ENCODE results near the gene PTCHD4.

Gene PTCHD4

DNA sequence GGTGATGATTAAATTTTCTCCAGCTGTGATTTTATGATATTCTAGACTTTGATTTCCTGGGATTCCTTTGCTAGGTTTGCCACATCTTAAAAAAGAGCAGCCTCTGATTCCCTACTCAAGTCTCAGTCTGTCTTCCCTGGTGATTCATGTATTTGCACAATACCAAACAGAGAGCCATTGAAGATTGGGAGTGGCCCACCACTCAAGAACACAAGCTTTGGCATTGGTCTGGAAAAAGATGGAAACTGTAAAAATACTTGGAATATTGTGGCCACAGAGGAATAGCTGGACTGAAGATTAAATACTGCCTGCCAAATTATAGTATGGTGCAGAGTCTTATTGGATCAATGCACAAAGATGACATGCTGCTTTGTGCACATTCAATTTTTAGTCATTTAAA lies 32.9 kb downstream of the PTCHD4 start:
- H3K36me3 ChIP-seq (ENCODE audit: control insufficient read depth in 1 of 2, insufficient read depth in 2 of 2, low read length in 2 of 2), result no peaks in the 10 kb centered on the region
- no peak overlapping the region for H3K4me3 ChIP-seq (ENCODE audit: low read depth in 1 of 2, low read length in 2 of 2)
- H3K9ac ChIP-seq (ENCODE audit: low read depth in 1 of 2, low read length in 2 of 2), result no peak overlapping the region
- no peak overlapping the region for H3K27ac ChIP-seq (ENCODE audit: low read depth, low read length)
- H3K4me1 ChIP-seq (ENCODE audit: control insufficient read depth in 1 of 2, insufficient read depth in 2 of 2, low read length in 2 of 2), result no peaks in the 10 kb centered on the region
- no peaks in the 10 kb centered on the region for H3K27me3 ChIP-seq (ENCODE audit: control insufficient read depth in 1 of 2, insufficient read depth in 2 of 2, low read length in 2 of 2)
- H3K9me3 ChIP-seq (ENCODE audit: control insufficient read depth in 1 of 2, low read length in 2 of 2), result no peaks in the 10 kb centered on the region

DNA sequence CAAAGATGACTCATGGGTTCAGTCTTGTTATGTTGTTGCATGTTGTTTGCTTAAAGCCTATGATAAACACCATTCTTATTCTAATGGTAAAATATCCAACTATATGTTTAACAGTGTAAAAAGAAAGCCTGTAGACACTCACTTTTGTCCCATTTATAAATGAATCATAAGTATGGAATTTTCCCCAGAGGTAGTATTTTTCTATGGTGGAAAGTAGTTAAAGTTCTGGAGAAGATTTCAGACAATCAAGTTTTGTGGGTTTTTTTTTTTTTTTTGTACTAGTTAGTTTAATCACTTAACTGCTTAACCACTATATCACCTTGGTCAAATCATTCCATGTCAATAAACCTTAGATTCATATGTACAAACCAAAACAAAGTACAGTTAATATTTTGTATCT lies 35.8 kb downstream of the PTCHD4 start:
- no peaks in the 10 kb centered on the region for H3K9me3 ChIP-seq (ENCODE audit: control insufficient read depth in 1 of 2, low read length in 2 of 2)
- no peak overlapping the region for H3K27ac ChIP-seq (ENCODE audit: low read depth, low read length)
- peaks cover 0 to 2% of the 10 kb centered on the region in 2 donors for H3K27me3 ChIP-seq (ENCODE audit: control insufficient read depth in 1 of 2, insufficient read depth in 2 of 2, low read length in 2 of 2)
- H3K4me3 ChIP-seq (ENCODE audit: low read depth in 1 of 2, low read length in 2 of 2), result no peak overlapping the region
- no peaks in the 10 kb centered on the region for H3K36me3 ChIP-seq (ENCODE audit: control insufficient read depth in 1 of 2, insufficient read depth in 2 of 2, low read length in 2 of 2)
- H3K4me1 ChIP-seq (ENCODE audit: control insufficient read depth in 1 of 2, insufficient read depth in 2 of 2, low read length in 2 of 2), result no peaks in the 10 kb centered on the region
- H3K9ac ChIP-seq (ENCODE audit: low read depth in 1 of 2, low read length in 2 of 2), result no peak overlapping the region

DNA sequence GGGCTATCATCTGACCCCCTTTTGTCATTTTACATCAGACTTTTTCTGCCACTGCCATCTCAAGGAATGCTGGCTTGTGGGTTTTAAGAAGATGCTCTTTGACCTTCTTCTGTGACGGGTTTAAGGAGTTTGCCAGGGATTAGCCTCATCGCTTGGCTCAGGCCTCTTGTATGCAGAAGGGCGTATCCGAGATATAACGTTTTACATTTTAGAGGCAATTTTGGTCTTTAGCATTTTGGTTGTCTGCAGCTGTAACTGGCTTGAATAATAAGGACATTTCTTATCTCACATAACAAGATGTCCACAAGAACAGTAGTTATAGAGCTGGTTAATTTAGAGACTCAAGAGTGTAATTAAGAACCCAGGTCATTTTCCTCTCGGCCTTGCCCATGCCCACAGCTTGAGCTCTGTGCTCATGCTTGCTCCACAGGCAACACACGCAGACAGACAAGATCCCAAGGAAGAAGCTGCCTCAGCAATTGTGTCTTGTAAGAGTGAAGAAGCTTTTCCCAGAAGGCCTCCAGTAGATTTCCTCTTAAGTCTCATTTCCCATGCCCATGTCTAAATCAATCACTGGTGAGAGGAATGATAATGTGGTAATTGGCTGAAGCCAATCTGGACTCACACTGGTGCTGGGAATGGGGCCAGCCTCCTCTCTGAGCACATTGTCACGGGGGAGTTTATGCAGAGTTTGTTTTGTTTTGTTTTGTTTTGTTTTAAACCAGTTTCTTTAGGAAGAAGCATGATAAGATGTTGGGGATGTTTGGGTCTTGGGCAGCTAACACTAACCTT lies 36.8 kb downstream of the PTCHD4 start:
- H3K4me1 ChIP-seq (ENCODE audit: control insufficient read depth in 1 of 2, insufficient read depth in 2 of 2, low read length in 2 of 2), result no peaks in the 10 kb centered on the region
- no peak overlapping the region for H3K9ac ChIP-seq (ENCODE audit: low read depth in 1 of 2, low read length in 2 of 2)
- H3K27ac ChIP-seq (ENCODE audit: low read depth, low read length), result no peak overlapping the region
- H3K9me3 ChIP-seq (ENCODE audit: control insufficient read depth in 1 of 2, low read length in 2 of 2), result no peaks in the 10 kb centered on the region
- no peaks in the 10 kb centered on the region for H3K36me3 ChIP-seq (ENCODE audit: control insufficient read depth in 1 of 2, insufficient read depth in 2 of 2, low read length in 2 of 2)
- H3K27me3 ChIP-seq (ENCODE audit: control insufficient read depth in 1 of 2, insufficient read depth in 2 of 2, low read length in 2 of 2), result peaks cover 2 to 6% of the 10 kb centered on the region in 2 donors
- H3K4me3 ChIP-seq (ENCODE audit: low read depth in 1 of 2, low read length in 2 of 2), result no peak overlapping the region

DNA sequence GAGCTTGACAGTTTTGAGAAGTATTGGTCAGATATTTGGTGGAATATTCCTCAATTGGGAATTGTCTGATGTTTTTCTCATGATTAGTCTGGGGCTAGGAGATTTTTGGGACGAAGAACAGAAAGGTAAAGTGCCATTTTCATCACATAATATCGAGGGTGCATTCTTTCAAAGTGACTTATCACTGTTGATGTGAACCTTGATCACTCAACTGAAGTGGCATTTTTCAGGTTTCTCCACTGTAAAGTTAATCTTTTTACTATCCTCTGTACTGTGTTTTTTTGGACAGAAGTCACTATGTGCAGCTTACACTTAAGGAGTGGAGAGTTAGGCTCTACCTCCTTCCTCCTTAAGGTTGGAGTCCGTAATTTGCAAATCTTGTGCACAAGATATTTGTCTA lies 39.2 kb downstream of the PTCHD4 start:
- Histone ChIP-seq H3K9ac (ENCODE audit: low read depth in 1 of 2, low read length in 2 of 2) (no peak overlapping the region), H3K27ac (ENCODE audit: low read depth, low read length) (no peak overlapping the region), H3K4me1 (ENCODE audit: control insufficient read depth in 1 of 2, insufficient read depth in 2 of 2, low read length in 2 of 2) (no peaks in the 10 kb centered on the region), H3K4me3 (ENCODE audit: low read depth in 1 of 2, low read length in 2 of 2) (no peak overlapping the region), H3K27me3 (ENCODE audit: control insufficient read depth in 1 of 2, insufficient read depth in 2 of 2, low read length in 2 of 2) (peaks cover 9 to 14% of the 10 kb centered on the region in 2 donors), H3K9me3 (ENCODE audit: control insufficient read depth in 1 of 2, low read length in 2 of 2) (no peaks in the 10 kb centered on the region), H3K36me3 (ENCODE audit: control insufficient read depth in 1 of 2, insufficient read depth in 2 of 2, low read length in 2 of 2) (no peaks in the 10 kb centered on the region)

DNA sequence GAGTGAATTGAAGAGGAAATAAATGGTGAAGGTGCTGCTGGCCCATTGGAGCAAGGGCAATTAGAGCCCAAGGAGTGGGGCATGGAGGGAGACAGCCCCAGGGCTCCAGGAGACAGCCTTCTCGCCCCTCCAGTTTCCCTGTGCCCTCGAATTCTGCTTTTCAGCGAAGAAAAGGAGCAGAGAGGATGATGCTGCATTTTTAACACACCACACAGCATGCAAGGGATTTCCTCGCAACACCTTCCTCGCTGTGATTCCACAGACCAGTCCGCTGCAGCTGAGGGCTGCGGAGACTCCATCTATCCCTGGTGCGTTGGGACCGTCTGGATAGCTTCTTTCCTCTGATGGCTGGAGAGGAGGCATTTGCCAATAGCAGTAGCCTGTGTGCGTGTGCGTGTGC lies 41.7 kb downstream of the PTCHD4 start:
- no peak overlapping the region for H3K9ac ChIP-seq (ENCODE audit: low read depth in 1 of 2, low read length in 2 of 2)
- H3K27me3 ChIP-seq (ENCODE audit: control insufficient read depth in 1 of 2, insufficient read depth in 2 of 2, low read length in 2 of 2), result peaks cover 9 to 14% of the 10 kb centered on the region in 2 donors
- H3K9me3 ChIP-seq (ENCODE audit: control insufficient read depth in 1 of 2, low read length in 2 of 2), result no peaks in the 10 kb centered on the region
- H3K36me3 ChIP-seq (ENCODE audit: control insufficient read depth in 1 of 2, insufficient read depth in 2 of 2, low read length in 2 of 2), result no peaks in the 10 kb centered on the region
- H3K4me1 ChIP-seq (ENCODE audit: control insufficient read depth in 1 of 2, insufficient read depth in 2 of 2, low read length in 2 of 2), result no peaks in the 10 kb centered on the region
- H3K4me3 ChIP-seq (ENCODE audit: low read depth in 1 of 2, low read length in 2 of 2), result no peak overlapping the region
- H3K27ac ChIP-seq (ENCODE audit: low read depth, low read length), result no peak overlapping the region

DNA sequence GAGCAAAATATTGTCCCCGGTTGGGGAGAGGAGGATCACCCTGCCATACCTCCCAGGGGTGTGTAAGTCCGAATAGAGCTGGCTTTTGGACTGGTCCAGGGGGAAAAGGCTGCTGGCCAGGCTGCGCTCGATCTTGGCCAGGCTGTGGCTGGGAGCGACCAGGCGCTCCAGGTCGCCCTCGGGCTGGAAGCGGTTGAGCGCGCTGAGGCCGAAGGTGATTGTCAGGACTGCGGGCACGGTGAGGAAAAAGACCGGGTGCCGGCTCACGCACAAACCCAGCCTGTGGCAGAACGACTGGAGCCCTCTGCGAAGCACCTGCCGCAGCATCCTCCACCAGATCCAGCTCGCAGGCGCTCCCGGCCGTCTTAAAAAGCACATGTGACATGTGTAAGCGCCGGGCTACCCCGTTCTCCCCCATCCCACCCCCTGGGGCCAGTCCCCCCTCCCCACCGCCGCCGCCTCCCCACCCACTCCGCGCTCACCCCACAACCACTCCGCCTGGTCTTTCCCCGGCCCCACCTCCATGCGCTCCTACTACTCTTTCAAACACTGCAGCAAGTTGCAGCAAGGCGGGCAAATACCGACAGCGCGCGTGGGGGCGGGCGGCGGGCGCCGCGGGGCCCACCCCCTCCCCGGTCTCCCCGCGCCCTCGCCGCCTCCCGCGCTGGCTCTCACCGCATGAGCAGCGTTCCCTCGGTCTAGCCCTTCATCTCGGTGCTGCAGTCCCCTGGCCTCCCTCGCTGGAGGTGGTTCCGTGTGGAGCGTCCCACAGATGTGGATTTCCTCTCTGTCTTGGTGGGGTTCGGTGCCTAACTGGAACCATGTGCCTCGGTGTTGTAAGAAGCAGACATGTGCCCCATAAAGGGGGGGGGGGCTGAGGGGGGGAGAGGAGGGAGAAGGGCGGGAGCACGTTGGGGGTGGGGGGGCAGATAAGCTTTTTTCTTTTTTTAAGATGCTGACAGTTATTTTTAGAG lies 42.4 kb downstream of the PTCHD4 start:
- H3K4me1 ChIP-seq (ENCODE audit: control insufficient read depth in 1 of 2, insufficient read depth in 2 of 2, low read length in 2 of 2), result no peaks in the 10 kb centered on the region
- H3K9ac ChIP-seq (ENCODE audit: low read depth in 1 of 2, low read length in 2 of 2), result no peak overlapping the region
- no peak overlapping the region for H3K27ac ChIP-seq (ENCODE audit: low read depth, low read length)
- peaks cover 9 to 14% of the 10 kb centered on the region in 2 donors for H3K27me3 ChIP-seq (ENCODE audit: control insufficient read depth in 1 of 2, insufficient read depth in 2 of 2, low read length in 2 of 2)
- no peaks in the 10 kb centered on the region for H3K9me3 ChIP-seq (ENCODE audit: control insufficient read depth in 1 of 2, low read length in 2 of 2)
- H3K36me3 ChIP-seq (ENCODE audit: control insufficient read depth in 1 of 2, insufficient read depth in 2 of 2, low read length in 2 of 2), result no peaks in the 10 kb centered on the region
- no peak overlapping the region for H3K4me3 ChIP-seq (ENCODE audit: low read depth in 1 of 2, low read length in 2 of 2)

DNA sequence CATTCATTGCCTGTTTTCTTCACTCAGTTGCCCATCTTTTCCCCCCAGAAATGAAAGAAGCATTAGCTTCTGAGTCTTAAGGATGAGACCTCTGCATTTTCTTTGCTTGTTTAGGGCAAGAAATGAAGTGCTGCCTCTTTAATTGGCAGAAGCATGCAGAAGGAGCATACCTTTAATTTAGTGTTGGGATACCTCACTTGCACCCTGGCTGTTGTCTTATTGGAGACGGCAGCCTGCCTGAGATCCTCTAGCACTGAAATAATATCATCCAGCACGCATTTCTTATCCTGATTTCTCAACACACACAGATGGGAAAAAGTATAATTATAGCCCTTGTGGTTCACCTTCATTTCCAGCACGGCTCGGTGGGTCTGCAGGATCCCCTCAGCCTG lies 43.1 kb downstream of the PTCHD4 start:
- no peaks in the 10 kb centered on the region for H3K4me1 ChIP-seq (ENCODE audit: control insufficient read depth in 1 of 2, insufficient read depth in 2 of 2, low read length in 2 of 2)
- H3K9ac ChIP-seq (ENCODE audit: low read depth in 1 of 2, low read length in 2 of 2), result no peak overlapping the region
- peaks cover 9 to 14% of the 10 kb centered on the region in 2 donors for H3K27me3 ChIP-seq (ENCODE audit: control insufficient read depth in 1 of 2, insufficient read depth in 2 of 2, low read length in 2 of 2)
- no peak overlapping the region for H3K27ac ChIP-seq (ENCODE audit: low read depth, low read length)
- H3K36me3 ChIP-seq (ENCODE audit: control insufficient read depth in 1 of 2, insufficient read depth in 2 of 2, low read length in 2 of 2), result no peaks in the 10 kb centered on the region
- H3K9me3 ChIP-seq (ENCODE audit: control insufficient read depth in 1 of 2, low read length in 2 of 2), result no peaks in the 10 kb centered on the region
- no peak overlapping the region for H3K4me3 ChIP-seq (ENCODE audit: low read depth in 1 of 2, low read length in 2 of 2)

DNA sequence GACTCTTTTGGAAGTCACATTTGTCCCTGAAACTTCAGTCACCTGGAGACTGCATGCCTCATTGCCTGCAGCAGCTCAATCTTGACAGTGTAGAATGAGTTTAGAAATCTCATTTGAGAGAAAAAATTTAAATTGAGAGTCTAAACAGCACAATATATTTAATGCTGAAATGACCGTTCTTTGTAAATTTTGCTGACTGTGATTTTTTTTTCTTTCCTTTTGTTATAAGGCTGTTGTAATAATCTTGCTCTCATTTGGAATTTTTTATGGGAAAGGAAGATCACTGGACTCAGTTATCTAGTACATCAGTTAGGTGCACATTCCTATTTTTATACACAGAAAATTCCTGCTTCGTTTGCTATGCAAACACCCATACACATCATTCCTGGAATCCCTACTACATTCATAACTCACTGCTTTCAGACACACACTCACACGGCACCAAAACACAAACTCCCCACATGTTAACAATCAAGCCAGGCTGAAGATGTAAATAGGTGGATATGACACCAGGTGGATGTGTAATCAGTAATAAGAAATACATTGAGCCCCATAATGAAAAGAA lies 43.8 kb downstream of the PTCHD4 start:
- no peaks in the 10 kb centered on the region for H3K4me1 ChIP-seq (ENCODE audit: control insufficient read depth in 1 of 2, insufficient read depth in 2 of 2, low read length in 2 of 2)
- no peaks in the 10 kb centered on the region for H3K9me3 ChIP-seq (ENCODE audit: control insufficient read depth in 1 of 2, low read length in 2 of 2)
- no peak overlapping the region for H3K4me3 ChIP-seq (ENCODE audit: low read depth in 1 of 2, low read length in 2 of 2)
- H3K27ac ChIP-seq (ENCODE audit: low read depth, low read length), result no peak overlapping the region
- H3K36me3 ChIP-seq (ENCODE audit: control insufficient read depth in 1 of 2, insufficient read depth in 2 of 2, low read length in 2 of 2), result no peaks in the 10 kb centered on the region
- peaks cover 9 to 14% of the 10 kb centered on the region in 2 donors for H3K27me3 ChIP-seq (ENCODE audit: control insufficient read depth in 1 of 2, insufficient read depth in 2 of 2, low read length in 2 of 2)
- H3K9ac ChIP-seq (ENCODE audit: low read depth in 1 of 2, low read length in 2 of 2), result no peak overlapping the region

DNA sequence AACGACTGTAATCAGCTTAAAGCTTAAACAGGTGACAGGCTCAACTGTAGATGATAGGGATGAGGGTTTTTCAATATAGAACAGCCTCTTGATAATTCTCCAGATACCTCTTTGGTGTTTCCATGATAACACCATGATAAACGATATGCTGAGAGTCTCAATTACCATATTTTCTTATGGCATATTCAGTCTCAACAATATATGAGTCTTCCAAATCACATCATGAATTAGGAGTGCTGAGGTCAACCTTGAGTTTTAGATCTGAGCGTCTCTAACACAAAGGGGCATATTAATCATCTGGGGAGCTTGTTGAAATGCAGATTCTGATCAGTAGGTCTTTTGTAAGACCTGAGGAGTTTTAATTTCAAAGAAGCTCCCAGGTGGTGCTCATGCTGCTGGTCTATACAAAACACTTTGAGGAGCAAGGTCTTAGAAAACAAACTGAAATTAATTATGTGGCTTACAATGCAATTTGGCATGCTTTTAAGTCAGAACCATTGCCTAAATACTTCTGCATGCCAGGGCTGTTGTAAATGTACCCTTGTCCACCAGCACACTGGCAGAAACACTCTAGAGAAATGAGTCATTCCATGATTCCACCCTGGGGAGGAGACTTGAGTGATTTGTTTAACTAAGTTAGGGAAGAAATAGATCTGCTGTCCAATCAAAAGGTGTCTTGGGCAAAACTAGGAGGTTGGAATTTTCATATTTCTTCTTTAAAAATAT lies 49.6 kb downstream of the PTCHD4 start:
- H3K36me3 ChIP-seq (ENCODE audit: control insufficient read depth in 1 of 2, insufficient read depth in 2 of 2, low read length in 2 of 2), result no peaks in the 10 kb centered on the region
- no peak overlapping the region for H3K27ac ChIP-seq (ENCODE audit: low read depth, low read length)
- H3K4me3 ChIP-seq (ENCODE audit: low read depth in 1 of 2, low read length in 2 of 2), result no peak overlapping the region
- no peaks in the 10 kb centered on the region for H3K27me3 ChIP-seq (ENCODE audit: control insufficient read depth in 1 of 2, insufficient read depth in 2 of 2, low read length in 2 of 2)
- H3K9me3 ChIP-seq (ENCODE audit: control insufficient read depth in 1 of 2, low read length in 2 of 2), result no peaks in the 10 kb centered on the region
- no peak overlapping the region for H3K9ac ChIP-seq (ENCODE audit: low read depth in 1 of 2, low read length in 2 of 2)
- no peaks in the 10 kb centered on the region for H3K4me1 ChIP-seq (ENCODE audit: control insufficient read depth in 1 of 2, insufficient read depth in 2 of 2, low read length in 2 of 2)

Data from duodenal mucosa (tissue), 2 donors.